ENCODE results near the gene SPTY2D1. TPM values are rescaled to one million over a fixed set of nuclear protein-coding genes. Genes with fewer than 3 reads are reported as not detected.

Gene SPTY2D1
- total RNA-seq, 1 donor from 2014 or later, result 17.0 TPM

DNA sequence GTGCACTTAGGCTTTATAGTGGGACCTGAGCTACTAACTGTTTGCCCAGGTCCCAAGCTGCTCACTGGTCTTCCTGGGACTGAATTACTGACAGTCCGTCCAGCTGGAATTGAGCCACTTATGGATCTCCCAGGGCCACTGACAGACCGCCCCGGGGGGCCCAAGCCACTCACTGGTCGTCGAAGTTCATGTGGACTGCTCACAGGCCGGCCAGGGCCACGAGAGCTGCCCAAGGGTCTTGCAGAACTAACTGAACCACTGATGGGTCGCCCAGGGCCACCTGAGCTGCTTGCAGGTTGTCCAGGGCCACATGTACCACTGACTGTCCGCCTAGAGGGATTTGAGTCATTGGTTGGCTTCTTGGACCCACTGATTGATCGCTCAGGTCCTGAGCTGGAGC lies 19.5 kb downstream of the SPTY2D1 start:
- TF ChIP-seq, protein P1, sequence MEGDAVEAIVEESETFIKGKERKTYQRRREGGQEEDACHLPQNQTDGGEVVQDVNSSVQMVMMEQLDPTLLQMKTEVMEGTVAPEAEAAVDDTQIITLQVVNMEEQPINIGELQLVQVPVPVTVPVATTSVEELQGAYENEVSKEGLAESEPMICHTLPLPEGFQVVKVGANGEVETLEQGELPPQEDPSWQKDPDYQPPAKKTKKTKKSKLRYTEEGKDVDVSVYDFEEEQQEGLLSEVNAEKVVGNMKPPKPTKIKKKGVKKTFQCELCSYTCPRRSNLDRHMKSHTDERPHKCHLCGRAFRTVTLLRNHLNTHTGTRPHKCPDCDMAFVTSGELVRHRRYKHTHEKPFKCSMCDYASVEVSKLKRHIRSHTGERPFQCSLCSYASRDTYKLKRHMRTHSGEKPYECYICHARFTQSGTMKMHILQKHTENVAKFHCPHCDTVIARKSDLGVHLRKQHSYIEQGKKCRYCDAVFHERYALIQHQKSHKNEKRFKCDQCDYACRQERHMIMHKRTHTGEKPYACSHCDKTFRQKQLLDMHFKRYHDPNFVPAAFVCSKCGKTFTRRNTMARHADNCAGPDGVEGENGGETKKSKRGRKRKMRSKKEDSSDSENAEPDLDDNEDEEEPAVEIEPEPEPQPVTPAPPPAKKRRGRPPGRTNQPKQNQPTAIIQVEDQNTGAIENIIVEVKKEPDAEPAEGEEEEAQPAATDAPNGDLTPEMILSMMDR (IDR thresholded peaks at IDR 0.05; ENCODE audit: insufficient read depth, low read length, poor library complexity, severe bottlenecking), result no peak
- Histone ChIP-seq H3K27me3 (ENCODE audit: control insufficient read depth, insufficient read depth, low read length) (no peaks in the 10 kb centered on the region), H3K4me3 (ENCODE audit: low read depth, low read length) (no peak overlapping the region), H3K36me3 (ENCODE audit: control insufficient read depth, insufficient read depth, low read length) (no peaks in the 10 kb centered on the region)
- DNase-seq (ENCODE audit: low read depth), result no peak

DNA sequence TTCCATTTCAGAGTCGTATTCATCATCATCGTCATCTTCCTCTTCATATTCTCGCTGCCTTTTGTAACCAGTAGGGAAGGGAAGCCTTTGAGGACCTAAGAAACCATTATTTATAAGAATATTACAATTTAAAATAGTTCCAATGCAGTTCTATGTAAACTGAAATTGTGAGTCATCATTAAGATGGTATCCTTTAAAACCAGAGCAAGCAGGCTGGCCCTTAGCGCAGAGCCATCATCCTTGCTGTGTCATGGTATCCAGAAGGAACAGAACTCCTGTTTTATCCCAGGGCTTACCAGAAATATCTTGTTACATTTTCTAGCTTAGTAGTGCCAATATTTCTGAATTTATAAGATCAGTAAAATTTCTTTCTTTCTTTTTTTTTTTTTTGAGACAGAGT lies 21.7 kb downstream of the SPTY2D1 start:
- TF ChIP-seq, protein P1 (IDR thresholded peaks at IDR 0.05; ENCODE audit: insufficient read depth, low read length, poor library complexity, severe bottlenecking), result no peak
- DNase-seq (ENCODE audit: low read depth), result no peak
- no peaks in the 10 kb centered on the region for H3K36me3 ChIP-seq (ENCODE audit: control insufficient read depth, insufficient read depth, low read length)
- H3K4me3 ChIP-seq (ENCODE audit: low read depth, low read length), result no peak overlapping the region
- no peaks in the 10 kb centered on the region for H3K27me3 ChIP-seq (ENCODE audit: control insufficient read depth, insufficient read depth, low read length)

DNA sequence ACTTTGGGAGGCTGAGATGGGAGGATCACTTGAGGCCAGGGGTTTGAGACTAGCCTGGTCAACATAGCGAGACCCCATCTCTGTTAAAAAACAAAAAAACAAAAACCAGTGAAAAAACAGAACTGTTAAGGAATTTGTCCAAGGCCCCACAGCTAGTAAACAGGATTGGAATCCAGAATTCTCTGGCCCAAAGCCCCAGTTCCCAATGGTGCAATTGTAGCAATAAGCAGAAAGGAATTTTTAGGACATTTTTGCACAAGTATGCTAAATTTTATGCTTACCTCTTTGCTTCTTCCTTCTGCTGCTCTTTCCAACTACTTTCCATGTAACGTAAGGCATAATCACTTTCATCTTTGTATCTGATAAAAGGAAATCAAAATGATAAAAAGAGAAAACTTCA lies 22.9 kb downstream of the SPTY2D1 start:
- TF ChIP-seq, protein P1 (IDR thresholded peaks at IDR 0.05; ENCODE audit: insufficient read depth, low read length, poor library complexity, severe bottlenecking), result no peak
- Histone ChIP-seq H3K27me3 (ENCODE audit: control insufficient read depth, insufficient read depth, low read length) (no peaks in the 10 kb centered on the region), H3K4me3 (ENCODE audit: low read depth, low read length) (no peak overlapping the region), H3K36me3 (ENCODE audit: control insufficient read depth, insufficient read depth, low read length) (no peaks in the 10 kb centered on the region)
- DNase-seq (ENCODE audit: low read depth), result no peak

DNA sequence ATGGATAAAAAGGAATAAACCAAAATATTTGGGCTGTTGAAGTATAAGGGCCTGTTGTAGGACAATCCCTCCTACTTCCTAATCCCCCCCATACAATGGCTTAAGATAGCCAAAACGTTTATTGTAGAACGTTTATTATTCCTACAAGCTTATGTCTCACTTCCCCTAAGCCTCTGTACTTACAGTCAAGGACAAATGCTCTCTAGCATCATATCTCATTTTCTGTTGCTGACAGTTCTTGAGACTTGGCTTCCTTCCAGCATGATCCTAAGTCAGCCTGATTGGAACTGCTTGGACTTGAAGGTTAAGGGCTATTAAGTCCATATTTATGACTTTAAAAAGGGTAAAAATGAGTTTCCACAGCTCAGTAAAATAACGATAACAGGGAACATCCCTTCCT lies 25.8 kb downstream of the SPTY2D1 start:
- Histone ChIP-seq H3K4me3 (ENCODE audit: low read depth, low read length) (no peak overlapping the region), H3K27me3 (ENCODE audit: control insufficient read depth, insufficient read depth, low read length) (no peaks in the 10 kb centered on the region), H3K36me3 (ENCODE audit: control insufficient read depth, insufficient read depth, low read length) (no peaks in the 10 kb centered on the region)
- DNase-seq (ENCODE audit: low read depth), result no peak
- TF ChIP-seq, protein P1 (IDR thresholded peaks at IDR 0.05; ENCODE audit: insufficient read depth, low read length, poor library complexity, severe bottlenecking), result no peak

DNA sequence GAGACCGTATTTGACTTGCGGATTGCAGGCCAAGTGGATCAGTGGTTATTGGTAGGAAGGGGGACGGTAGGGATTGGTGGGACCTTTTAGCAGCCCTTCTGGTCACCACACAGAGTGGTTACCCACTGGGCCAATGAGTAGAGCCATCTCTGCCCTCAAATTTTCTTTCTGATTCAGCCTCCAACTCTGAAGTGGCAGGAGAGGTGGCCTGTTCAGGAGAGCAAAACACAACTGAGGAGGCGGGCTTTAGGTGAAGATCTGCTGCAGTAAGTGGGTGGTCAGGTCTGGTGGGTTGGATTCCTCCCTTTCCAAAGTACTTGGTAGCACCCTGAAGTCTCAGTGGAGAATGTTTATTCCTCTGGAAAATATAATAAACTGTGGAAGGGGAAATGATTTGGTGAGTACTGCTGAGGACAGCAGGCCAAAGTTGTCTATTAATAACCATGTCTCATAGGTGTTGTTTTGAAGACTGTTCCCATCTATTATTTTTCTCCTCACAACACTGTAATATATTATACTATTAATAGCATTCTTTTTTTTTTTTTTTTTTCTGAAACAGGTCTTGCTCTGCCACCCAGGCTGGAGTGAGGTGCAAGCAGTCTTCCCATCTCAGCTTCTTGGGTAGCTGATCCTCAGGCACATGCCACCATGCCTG lies 33.1 kb downstream of the SPTY2D1 start:
- TF ChIP-seq, protein P1 (IDR thresholded peaks at IDR 0.05; ENCODE audit: insufficient read depth, low read length, poor library complexity, severe bottlenecking), result no peak
- no peaks in the 10 kb centered on the region for H3K36me3 ChIP-seq (ENCODE audit: control insufficient read depth, insufficient read depth, low read length)

DNA sequence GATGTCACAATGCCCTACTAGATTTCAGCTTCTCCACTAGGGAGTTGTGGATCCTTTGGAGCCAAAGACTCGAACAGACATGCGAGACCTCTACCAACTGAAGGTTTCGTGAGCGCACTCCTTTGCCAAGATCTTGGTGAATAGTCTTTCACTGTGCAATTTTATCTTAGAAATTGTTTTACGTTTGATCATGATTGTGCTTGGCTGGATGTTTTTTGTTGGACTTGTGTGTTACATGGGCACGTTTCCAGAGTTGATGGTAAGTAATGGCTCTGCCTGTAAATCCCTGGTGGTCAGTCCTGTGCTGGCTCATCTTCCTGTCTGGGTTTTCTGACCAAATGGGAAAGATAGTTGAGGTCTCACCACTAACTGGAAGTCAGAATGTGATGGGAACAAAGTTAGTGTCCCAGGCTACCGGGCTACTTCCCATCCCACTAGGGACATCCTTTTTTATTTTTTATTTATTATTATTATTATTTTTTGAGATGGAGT lies 34.4 kb downstream of the SPTY2D1 start, which contains the start of gene MISFA:
Gene MISFA (plus strand): TSS at position 51 of the 492 bp plus-strand sequence. CDS start 140 bp downstream, at position 191.
- Histone ChIP-seq H3K27me3 (ENCODE audit: control insufficient read depth, insufficient read depth, low read length) (no peaks in the 10 kb centered on the region), H3K4me3 (ENCODE audit: low read depth, low read length) (no peak within 1 kb of the TSS), H3K36me3 (ENCODE audit: control insufficient read depth, insufficient read depth, low read length) (no peaks in the 10 kb centered on the region)
- TF ChIP-seq, protein P1 (IDR thresholded peaks at IDR 0.05; ENCODE audit: insufficient read depth, low read length, poor library complexity, severe bottlenecking), result no peak
- DNase-seq (ENCODE audit: low read depth), result no peak

More for the DNA sequence above, 33.1 kb downstream of the SPTY2D1 start:
- Histone ChIP-seq H3K4me3 (ENCODE audit: low read depth, low read length) (no peak overlapping the region), H3K27me3 (ENCODE audit: control insufficient read depth, insufficient read depth, low read length) (no peaks in the 10 kb centered on the region)
- DNase-seq (ENCODE audit: low read depth), result no peak

All from kidney epithelial cell (primary cell).